Neural cell (in vitro differentiated cells): ENCODE data around the gene RAPGEF4. TPM values are rescaled to one million over a fixed set of nuclear protein-coding genes. Genes with fewer than 3 reads are reported as not detected.

Experiments used
- H2AFZ ChIP-seq: fragments of 200-600, 300-800 bp; sonication (generic), shearing (Covaris generic); 2 replicates; pipeline ENCODE4 v1.6.0; 2014; ENCODE audit warnings: low read depth, mild to moderate bottlenecking, antibody characterized with exemption, low read length, moderate library complexity
- H3F3A ChIP-seq: fragments of 200-600 bp; shearing (Covaris generic); 2 replicates; pipeline ENCODE4 v1.6.1; 2016; ENCODE audit warnings: mild to moderate bottlenecking, moderate library complexity, mixed read lengths, antibody characterized with exemption, low read length; ENCODE audit not compliant: insufficient read depth, poor library complexity, severe bottlenecking
- H3K27ac ChIP-seq: fragments of 200-600, 300-800 bp; sonication (generic), shearing (Covaris generic); 2 replicates; pipeline ENCODE4 v1.5.1; 2014; ENCODE audit warnings: mild to moderate bottlenecking, low read length, moderate library complexity
- H3K27me3 ChIP-seq: fragments of 300-800, 200-600 bp; sonication (generic), shearing (Covaris generic); 2 replicates; pipeline ENCODE4 v1.6.0; 2014; ENCODE audit warnings: mild to moderate bottlenecking, low read depth, low read length, moderate library complexity; ENCODE audit not compliant: insufficient read depth
- H3K36me3 ChIP-seq: fragments of 300-800, 200-600 bp; sonication (generic), shearing (Covaris generic); 2 replicates; pipeline ENCODE4 v1.5.1; 2014; ENCODE audit warnings: mild to moderate bottlenecking, antibody characterized with exemption, low read length, moderate library complexity; ENCODE audit not compliant: insufficient read depth
- H3K4me2 ChIP-seq: fragments of 300-800, 200-600 bp; sonication (generic), shearing (Covaris generic); 2 replicates; pipeline ENCODE4 v1.6.0; 2014; ENCODE audit warnings: mild to moderate bottlenecking, low read length
- H3K4me3 ChIP-seq: fragments of 300-800, 200-600 bp; sonication (generic), shearing (Covaris generic); 2 replicates; pipeline ENCODE4 v1.5.1; 2014; ENCODE audit warnings: mild to moderate bottlenecking, low read length, moderate library complexity
- H3K79me2 ChIP-seq: fragments of 200-600 bp; shearing (Covaris generic); replicated peaks from 2 replicates; pipeline ENCODE4 v1.6.0; 2014; ENCODE audit warnings: mild to moderate bottlenecking, low read length, moderate library complexity; ENCODE audit not compliant: insufficient read depth
- H3K9ac ChIP-seq: fragments of 300-800, 200-600 bp; sonication (generic), shearing (Covaris generic); 2 replicates; pipeline ENCODE4 v1.6.1; 2016; ENCODE audit warnings: mild to moderate bottlenecking, low read length, mixed read lengths
- H3K9me2 ChIP-seq: fragments of 200-600 bp; shearing (Covaris generic); 2 replicates; pipeline ENCODE4 v1.6.1; 2016; ENCODE audit warnings: mild to moderate bottlenecking, low read length, mixed read lengths; ENCODE audit not compliant: insufficient read depth
- H3K9me3 ChIP-seq: fragments of 200-600, 300-800 bp; sonication (generic), shearing (Covaris generic); 2 replicates; pipeline ENCODE4 v1.6.1; 2016; ENCODE audit warnings: mild to moderate bottlenecking, mixed run types, low read length, moderate library complexity, mixed read lengths
- H4K20me1 ChIP-seq: fragments of 200-600 bp; shearing (Covaris generic); 2 replicates; pipeline ENCODE4 v1.6.1; 2016; ENCODE audit warnings: mild to moderate bottlenecking, mixed run types; ENCODE audit not compliant: insufficient read depth
- CTCF ChIP-seq: fragments of 450-650 bp; IDR thresholded peaks from 2 replicates; pipeline ENCODE4 v1.5.1; 2014; ENCODE audit warnings: antibody characterized with exemption, mild to moderate bottlenecking, moderate library complexity; ENCODE audit not compliant: poor library complexity, severe bottlenecking
- EP300 ChIP-seq: fragments of 450-650 bp; conservative IDR thresholded peaks from 2 replicates; pipeline ENCODE4 v1.6.1; 2014; ENCODE audit warnings: antibody characterized with exemption, mild to moderate bottlenecking, moderate library complexity; ENCODE audit not compliant: poor library complexity, severe bottlenecking
- EZH2 ChIP-seq: fragments of 200-600, 300-800 bp; shearing (Covaris generic), sonication (generic); IDR thresholded peaks from 2 replicates; pipeline ENCODE4 v1.6.1; 2014; ENCODE audit warnings: antibody characterized with exemption, low read length, borderline replicate concordance, mild to moderate bottlenecking; ENCODE audit not compliant: insufficient read depth, poor library complexity, severe bottlenecking
- MXI1 ChIP-seq: fragments of 450-650 bp; conservative IDR thresholded peaks from 2 replicates; pipeline ENCODE4 v1.6.1; 2014; ENCODE audit warnings: antibody characterized with exemption, mild to moderate bottlenecking; ENCODE audit not compliant: poor library complexity, severe bottlenecking
- POLR2AphosphoS5 ChIP-seq: IDR thresholded peaks from 2 replicates; pipeline ENCODE4 v1.6.1; 2012
- RAD21 ChIP-seq: fragments of 450-650 bp; conservative IDR thresholded peaks from 2 replicates; pipeline ENCODE4 v1.6.1; 2014; ENCODE audit warnings: antibody characterized with exemption, mild to moderate bottlenecking, moderate library complexity
- REST ChIP-seq: IDR thresholded peaks from 2 replicates; pipeline ENCODE4 v1.6.1; 2012; ENCODE audit warnings: borderline replicate concordance
- SMC3 ChIP-seq: fragments of 450-650 bp; conservative IDR thresholded peaks from 2 replicates; pipeline ENCODE4 v1.6.1; 2014; ENCODE audit warnings: antibody characterized with exemption, mild to moderate bottlenecking, moderate library complexity; ENCODE audit not compliant: poor library complexity
- TAF1 ChIP-seq: IDR thresholded peaks from 2 replicates; pipeline ENCODE4 v1.6.1; 2012; ENCODE audit warnings: low read depth
- polyA plus RNA-seq: library from polyadenylated mRNA; depleted of rRNA; stranded (reverse); fragments of >200 nt; gene quantifications from 2 replicates; pipeline ENCODE4 v1.2.3, GENCODE V29; 2014

Gene RAPGEF4
- polyA plus RNA-seq, 1 donor from 2014 or later: 10.4 TPM

- no peaks in the 10 kb centered on the region for H3K36me3 ChIP-seq
- H4K20me1 ChIP-seq: no peaks in the 10 kb centered on the region
- no peak overlapping the region for H3K9ac ChIP-seq
- no peaks in the 10 kb centered on the region for H3K9me2 ChIP-seq
- no peak overlapping the region for H3K27ac ChIP-seq
- TF ChIP-seq RAD21 (no peak), MXI1 (no peak), REST (no peak), EZH2 (no peak), TAF1 (no peak), CTCF (no peak), POLR2AphosphoS5 (no peak), SMC3 (no peak), EP300 (no peak)
- no peak overlapping the region for H2AFZ ChIP-seq
- H3K79me2 ChIP-seq: no peaks in the 10 kb centered on the region
- no peak overlapping the region for H3K4me2 ChIP-seq
- H3K4me3 ChIP-seq: no peak overlapping the region
- H3K9me3 ChIP-seq: no peaks in the 10 kb centered on the region
- H3K27me3 ChIP-seq: no peaks in the 10 kb centered on the region
- H3F3A ChIP-seq: no peaks in the 10 kb centered on the region
Observed at GRCh38 chr2:172860336-172860707, 124.7 kb downstream of the RAPGEF4 start.

- H3K79me2 ChIP-seq: no peaks in the 10 kb centered on the region
- H3K27me3 ChIP-seq: no peaks in the 10 kb centered on the region
- no peaks in the 10 kb centered on the region for H3F3A ChIP-seq
- no peak overlapping the region for H3K4me2 ChIP-seq
- no peaks in the 10 kb centered on the region for H3K36me3 ChIP-seq
- H2AFZ ChIP-seq: no peak overlapping the region
- TF ChIP-seq SMC3 (no peak), TAF1 (no peak), POLR2AphosphoS5 (no peak), RAD21 (no peak), EP300 (no peak), REST (no peak), CTCF (no peak), MXI1 (no peak), EZH2 (no peak)
- no peak overlapping the region for H3K4me3 ChIP-seq
- no peak overlapping the region for H3K27ac ChIP-seq
- H3K9ac ChIP-seq: no peak overlapping the region
- H3K9me3 ChIP-seq: no peaks in the 10 kb centered on the region
- no peaks in the 10 kb centered on the region for H4K20me1 ChIP-seq
- no peaks in the 10 kb centered on the region for H3K9me2 ChIP-seq
Observed at GRCh38 chr2:172861098-172861497, 125.5 kb downstream of the RAPGEF4 start.
